K562 (cell line): ENCODE results near the gene C11orf98. TPM values are rescaled to one million over a fixed set of nuclear protein-coding genes. Genes with fewer than 3 reads are reported as not detected.

Source experiments
- AFF1 ChIP-seq, 2 experiments: fragments of 450-650 bp; IDR thresholded peaks; 2 replicates each; pipeline ENCODE4 v1.6.1; 2018; ENCODE audit warnings: mild to moderate bottlenecking in 2 of 2, low read depth in 1 of 2; ENCODE audit not compliant: partially characterized antibody in 2 of 2
- MCM5 ChIP-seq: fragments of 450-650 bp; IDR thresholded peaks from 2 replicates; pipeline ENCODE4 v1.6.1; 2016; ENCODE audit warnings: low read depth
- PREB ChIP-seq: sonication (generic); formaldehyde crosslinking; IDR thresholded peaks from 2 replicates; pipeline ENCODE4 v1.8.1; 2023; ENCODE audit warnings: mild to moderate bottlenecking, missing genetic modification reagents
- TAF9B ChIP-seq: fragments of 450-650 bp; IDR thresholded peaks from 2 replicates; pipeline ENCODE4 v1.6.1; 2018; ENCODE audit warnings: mild to moderate bottlenecking; ENCODE audit not compliant: partially characterized antibody
- U2AF1 ChIP-seq: fragments of 200-400 bp; formaldehyde crosslinking; optimal IDR thresholded peaks from 2 replicates; pipeline ENCODE3; 2017; ENCODE audit warnings: mild to moderate bottlenecking, low read depth, low read length, moderate library complexity
- ZNF444 ChIP-seq: fragments of 250-450 bp; sonication (Bioruptor Pico); IDR thresholded peaks from 2 replicates; pipeline ENCODE4 v1.4.0; 2020; ENCODE audit warnings: mild to moderate bottlenecking, moderate library complexity
- ZNF592 ChIP-seq: fragments of 450-650 bp; IDR thresholded peaks from 2 replicates; pipeline ENCODE4 v1.6.1; 2017; ENCODE audit warnings: antibody characterized with exemption, mild to moderate bottlenecking
- ZNF696 ChIP-seq: fragments of 250-450 bp; sonication (Bioruptor Pico); conservative IDR thresholded peaks from 2 replicates; pipeline ENCODE4 v1.4.0; 2020; ENCODE audit warnings: mild to moderate bottlenecking, moderate library complexity
- polyA plus RNA-seq, 8 experiments: library from polyadenylated mRNA; depleted of rRNA in 4 of 8; stranded (reverse) in 5 of 8; unstranded in 3 of 8; fragments of >200 nt; fragmentation: Nextera tagmentation in 2 of 8; fragmentation: Illumina TruSeq in 1 of 8; extraction: Ambion mirVana in 2 of 8; extraction: Trizol in 1 of 8; gene quantifications; 2 replicates each; pipeline versions ENCODE4 v1.2.1 to v1.2.3, GENCODE V29; 2011 to 2014; ENCODE audit warnings: inconsistent platforms in 1 of 8, missing spikeins in 1 of 8
- total RNA-seq, 7 experiments: library from RNA; depleted of rRNA in 6 of 7; stranded (reverse); fragments of >200 nt in 6 of 7; fragmentation: Illumina TruSeq in 2 of 7; extraction: Trizol in 2 of 7; gene quantifications; 2 replicates each; pipeline versions ENCODE4 v1.2.1 to v1.2.3, GENCODE V29; 2011 to 2021; ENCODE audit warnings: low replicate concordance in 1 of 7
- TF ChIP-seq, protein P1 (sequence below): sonication (generic); formaldehyde crosslinking; IDR thresholded peaks from 2 replicates; pipeline ENCODE4 v1.8.0; 2022; ENCODE audit warnings: missing genetic modification reagents, mild to moderate bottlenecking, moderate library complexity, borderline replicate concordance

The C11orf98 gene
- total and polyA plus RNA-seq, 9 of the 15 experiments (the other 6 are each of a cell fraction or from before 2014, with no cell fraction given): 103 to 352 (median 218) TPM

- TF ChIP-seq ZNF444 (CRISPR knock-in tag): no peak
- TF ChIP-seq AFF1 (IDR thresholded peaks at IDR 0.05; ENCODE audit: low read depth in 1 of 2, partially characterized antibody in 2 of 2): no peak
- TF ChIP-seq TAF9B: no peak
- TF ChIP-seq MCM5: no peak
- no peak for TF ChIP-seq ZNF696
- no peak for TF ChIP-seq U2AF1
- no peak for TF ChIP-seq PREB (CRISPR knock-in tag)
- no peak for TF ChIP-seq ZNF592
- TF ChIP-seq, protein P1, sequence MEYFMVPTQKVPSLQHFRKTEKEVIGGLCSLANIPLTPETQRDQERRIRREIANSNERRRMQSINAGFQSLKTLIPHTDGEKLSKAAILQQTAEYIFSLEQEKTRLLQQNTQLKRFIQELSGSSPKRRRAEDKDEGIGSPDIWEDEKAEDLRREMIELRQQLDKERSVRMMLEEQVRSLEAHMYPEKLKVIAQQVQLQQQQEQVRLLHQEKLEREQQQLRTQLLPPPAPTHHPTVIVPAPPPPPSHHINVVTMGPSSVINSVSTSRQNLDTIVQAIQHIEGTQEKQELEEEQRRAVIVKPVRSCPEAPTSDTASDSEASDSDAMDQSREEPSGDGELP (CRISPR knock-in tag): 0 out of 2 replicates have a peak, but pooled peaks have one; percentile 31
- TF ChIP-seq, all 486 proteins: peak for 30
Observed at GRCh38 chr11:62614275-62614674, 50.7 kb downstream of the C11orf98 start (continued).
